SK-N-MC (cell line): Measurements from ENCODE around the gene FZD4.

ENCODE experiments used
- EZH2 ChIP-seq: fragments of 200-600 bp; sonication (generic); IDR thresholded peaks from one replicate; pipeline ENCODE4 v1.6.1; 2017; ENCODE audit warnings: antibody characterized with exemption
- POLR2AphosphoS5 ChIP-seq: IDR thresholded peaks from 2 replicates; pipeline ENCODE4 v1.6.1; 2012; ENCODE audit warnings: mild to moderate bottlenecking, low read depth, low read length, borderline replicate concordance

- TF ChIP-seq EZH2 (no peak), POLR2AphosphoS5 (no peak)
Measured at GRCh38 chr11:86949995-86950660, 5.1 kb downstream of the FZD4 start.
